ENCODE measurements around the gene FXYD4.
"Not testable (repeated sequence)": the region's sequence is repeated elsewhere in the genome, so short reads cannot be mapped to it uniquely, and the experiment has no call there.

Gene FXYD4

GRCh38 chr10:43336061-43336460, 35.4 kb upstream of the FXYD4 start:
- no peaks in the 10 kb centered on the region for H3K9me3 ChIP-seq (ENCODE audit: insufficient read depth, low read depth, low read length)
- no peak overlapping the region for H3K4me2 ChIP-seq (ENCODE audit: low read length)
- no peak overlapping the region for H4K12ac ChIP-seq (ENCODE audit: low read depth, low read length)
- no CpG with 5 or more reads among the region's 3 CpGs for WGBS (ENCODE audit: extremely low coverage, insufficient coverage, insufficient read length)
- no peak overlapping the region for H3K4ac ChIP-seq (ENCODE audit: low read depth, low read length)
- no peak overlapping the region for H4K8ac ChIP-seq (ENCODE audit: low read depth, low read length)
- no peak overlapping the region for H3K9ac ChIP-seq (ENCODE audit: low read length)
- H3K36me3 ChIP-seq (ENCODE audit: control insufficient read depth in 1 of 2, insufficient read depth in 2 of 2, low read length in 2 of 2) = no peaks in the 10 kb centered on the region
- H3K18ac ChIP-seq (ENCODE audit: low read length) = no peak overlapping the region
- peaks cover 5 to 7% of the 10 kb centered on the region in 2 experiments for H3K4me1 ChIP-seq (ENCODE audit: control insufficient read depth in 1 of 2, insufficient read depth in 2 of 2, low read length in 2 of 2)
- H3K14ac ChIP-seq (ENCODE audit: low read length) = no peak overlapping the region
- H2BK5ac ChIP-seq (ENCODE audit: low read depth, low read length, poor library complexity) = no peak overlapping the region
- H2BK120ac ChIP-seq (ENCODE audit: insufficient read depth, low read length, poor library complexity) = no peak overlapping the region
- H2AFZ ChIP-seq (ENCODE audit: insufficient read depth, low read length, poor library complexity) = no peak overlapping the region
- H3K79me1 ChIP-seq (ENCODE audit: low read length) = no peaks in the 10 kb centered on the region
- H2AK5ac ChIP-seq (ENCODE audit: low read length) = no peak overlapping the region
- no peaks in the 10 kb centered on the region for H3K27me3 ChIP-seq (ENCODE audit: insufficient read depth, low read length)
- H4K91ac ChIP-seq (ENCODE audit: low read depth, low read length) = no peak overlapping the region
- H3K4me3 ChIP-seq (ENCODE audit: low read depth, low read length) = no peak overlapping the region
- no peak for DNase-seq
- H3K27ac ChIP-seq (ENCODE audit: low read depth, low read length) = no peak overlapping the region
- no peak overlapping the region for H3K23ac ChIP-seq (ENCODE audit: low read length)
- no peak overlapping the region for H2BK12ac ChIP-seq (ENCODE audit: low read length)
- no peaks in the 10 kb centered on the region for H3K79me2 ChIP-seq (ENCODE audit: control insufficient read depth, insufficient read depth, low read length, poor library complexity)

DNA sequence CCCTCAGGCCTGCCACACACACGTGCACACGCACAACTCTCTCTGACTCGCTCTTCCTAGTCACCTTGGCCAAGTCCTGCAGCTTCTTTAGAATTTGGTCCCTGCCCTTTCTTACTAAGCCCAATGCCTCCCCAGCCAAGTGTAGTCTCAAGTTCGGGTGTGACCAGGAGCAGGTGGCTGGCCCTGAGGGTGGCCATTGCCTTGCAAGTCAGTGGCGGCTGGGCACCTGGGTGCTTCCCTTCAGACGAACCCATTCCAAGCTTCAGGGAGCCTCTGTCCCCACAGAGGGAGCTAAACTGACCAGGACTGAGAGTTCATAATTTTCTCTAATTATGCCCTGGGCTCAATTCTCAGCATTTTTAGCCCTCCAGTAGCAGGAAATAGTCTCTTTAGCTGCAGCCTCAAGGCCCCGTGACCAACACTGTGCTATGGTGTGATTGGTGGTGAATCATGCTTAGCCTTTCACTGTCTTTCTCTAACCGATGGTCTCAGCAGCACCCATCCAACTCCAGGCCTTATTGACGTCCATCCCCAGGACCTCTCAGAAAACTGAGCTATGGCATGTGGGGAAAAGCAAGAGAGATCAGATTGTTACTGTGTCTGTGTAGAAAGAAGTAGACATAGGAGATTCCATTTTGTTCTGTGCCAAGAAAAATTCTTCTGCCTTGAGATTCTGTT, 34.7 kb upstream of the FXYD4 start:
- Histone ChIP-seq H3K79me2 (ENCODE audit: control insufficient read depth, insufficient read depth, low read length, poor library complexity) (no peaks in the 10 kb centered on the region), H3K4me1 (ENCODE audit: control insufficient read depth in 1 of 2, insufficient read depth in 2 of 2, low read length in 2 of 2) (peaks cover 5 to 7% of the 10 kb centered on the region in 2 experiments), H4K8ac (ENCODE audit: low read depth, low read length) (no peak overlapping the region), H2AK5ac (ENCODE audit: low read length) (no peak overlapping the region), H3K4me2 (ENCODE audit: low read length) (no peak overlapping the region), H2BK5ac (ENCODE audit: low read depth, low read length, poor library complexity) (no peak overlapping the region), H3K4ac (ENCODE audit: low read depth, low read length) (no peak overlapping the region), H3K79me1 (ENCODE audit: low read length) (no peaks in the 10 kb centered on the region), H2AFZ (ENCODE audit: insufficient read depth, low read length, poor library complexity) (no peak overlapping the region), H4K12ac (ENCODE audit: low read depth, low read length) (no peak overlapping the region), H2BK12ac (ENCODE audit: low read length) (no peak overlapping the region), H3K36me3 (ENCODE audit: control insufficient read depth in 1 of 2, insufficient read depth in 2 of 2, low read length in 2 of 2) (no peaks in the 10 kb centered on the region), H3K14ac (ENCODE audit: low read length) (no peak overlapping the region), H2BK120ac (ENCODE audit: insufficient read depth, low read length, poor library complexity) (no peak overlapping the region), H3K4me3 (ENCODE audit: low read depth, low read length) (no peak overlapping the region), H3K23ac (ENCODE audit: low read length) (no peak overlapping the region), H4K91ac (ENCODE audit: low read depth, low read length) (no peak overlapping the region), H3K9me3 (ENCODE audit: insufficient read depth, low read depth, low read length) (no peaks in the 10 kb centered on the region), H3K27ac (ENCODE audit: low read depth, low read length) (no peak overlapping the region), H3K18ac (ENCODE audit: low read length) (no peak overlapping the region), H3K9ac (ENCODE audit: low read length) (no peak overlapping the region), H3K27me3 (ENCODE audit: insufficient read depth, low read length) (no peaks in the 10 kb centered on the region)
- DNase-seq = peak; percentile 45 to 64
- WGBS (ENCODE audit: extremely low coverage, insufficient coverage, insufficient read length) = no CpG with 5 or more reads among the region's 9 CpGs

DNA sequence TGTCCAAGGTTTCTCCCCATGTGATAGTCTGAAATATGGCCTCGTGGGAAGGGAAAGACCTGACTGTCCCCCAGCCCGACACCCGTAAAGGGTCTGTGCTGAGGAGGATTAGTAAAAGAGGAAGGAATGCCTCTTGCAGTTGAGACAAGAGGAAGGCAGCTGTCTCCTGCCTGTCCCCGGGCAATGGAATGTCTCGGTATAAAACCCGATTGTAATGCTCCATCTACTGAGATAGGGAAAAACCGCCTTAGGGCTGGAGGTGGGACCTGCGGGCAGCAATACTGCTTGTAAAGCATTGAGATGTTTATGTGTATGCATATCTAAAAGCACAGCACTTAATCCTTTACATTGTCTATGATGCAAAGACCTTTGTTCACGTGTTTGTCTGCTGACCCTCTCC, 33.9 kb upstream of the FXYD4 start:
- H3K23ac ChIP-seq (ENCODE audit: low read length); H3K27me3 ChIP-seq (ENCODE audit: insufficient read depth, low read length); H4K91ac ChIP-seq (ENCODE audit: low read depth, low read length); H3K9ac ChIP-seq (ENCODE audit: low read length); H3K4me2 ChIP-seq (ENCODE audit: low read length); H4K12ac ChIP-seq (ENCODE audit: low read depth, low read length); H2AFZ ChIP-seq (ENCODE audit: insufficient read depth, low read length, poor library complexity); H2AK5ac ChIP-seq (ENCODE audit: low read length); H2BK5ac ChIP-seq (ENCODE audit: low read depth, low read length, poor library complexity); H3K14ac ChIP-seq (ENCODE audit: low read length); H4K8ac ChIP-seq (ENCODE audit: low read depth, low read length); H3K4me1 ChIP-seq (ENCODE audit: control insufficient read depth in 1 of 2, insufficient read depth in 2 of 2, low read length in 2 of 2); H3K18ac ChIP-seq (ENCODE audit: low read length); H3K9me3 ChIP-seq (ENCODE audit: insufficient read depth, low read depth, low read length); H3K79me2 ChIP-seq (ENCODE audit: control insufficient read depth, insufficient read depth, low read length, poor library complexity); H3K79me1 ChIP-seq (ENCODE audit: low read length); H3K27ac ChIP-seq (ENCODE audit: low read depth, low read length); H2BK120ac ChIP-seq (ENCODE audit: insufficient read depth, low read length, poor library complexity); H2BK12ac ChIP-seq (ENCODE audit: low read length); H3K36me3 ChIP-seq (ENCODE audit: control insufficient read depth in 1 of 2, insufficient read depth in 2 of 2, low read length in 2 of 2); H3K4me3 ChIP-seq (ENCODE audit: low read depth, low read length); H3K4ac ChIP-seq (ENCODE audit: low read depth, low read length): not testable (repeated sequence)
- peak; percentile 91 to 92 for DNase-seq
- WGBS (ENCODE audit: extremely low coverage, insufficient coverage, insufficient read length) = no CpG with 5 or more reads among the region's 9 CpGs

GRCh38 chr10:43338117-43338516, 33.3 kb upstream of the FXYD4 start:
- H3K23ac ChIP-seq (ENCODE audit: low read length) = no peak overlapping the region
- H3K27me3 ChIP-seq (ENCODE audit: insufficient read depth, low read length) = no peaks in the 10 kb centered on the region
- no peaks in the 10 kb centered on the region for H3K79me2 ChIP-seq (ENCODE audit: control insufficient read depth, insufficient read depth, low read length, poor library complexity)
- H3K9ac ChIP-seq (ENCODE audit: low read length) = no peak overlapping the region
- no peak overlapping the region for H4K8ac ChIP-seq (ENCODE audit: low read depth, low read length)
- H2BK5ac ChIP-seq (ENCODE audit: low read depth, low read length, poor library complexity) = no peak overlapping the region
- no CpG with 5 or more reads among the region's 12 CpGs for WGBS (ENCODE audit: extremely low coverage, insufficient coverage, insufficient read length)
- no peak overlapping the region for H2AK5ac ChIP-seq (ENCODE audit: low read length)
- no peak overlapping the region for H3K4me2 ChIP-seq (ENCODE audit: low read length)
- DNase-seq = no peak
- H2BK12ac ChIP-seq (ENCODE audit: low read length) = peak overlapping the region; percentile 31
- no peak overlapping the region for H3K4me3 ChIP-seq (ENCODE audit: low read depth, low read length)
- no peak overlapping the region for H2AFZ ChIP-seq (ENCODE audit: insufficient read depth, low read length, poor library complexity)
- H3K4me1 ChIP-seq (ENCODE audit: control insufficient read depth in 1 of 2, insufficient read depth in 2 of 2, low read length in 2 of 2) = peaks cover 5 to 7% of the 10 kb centered on the region in 2 experiments
- H3K9me3 ChIP-seq (ENCODE audit: insufficient read depth, low read depth, low read length) = no peaks in the 10 kb centered on the region
- no peaks in the 10 kb centered on the region for H3K79me1 ChIP-seq (ENCODE audit: low read length)
- no peak overlapping the region for H4K12ac ChIP-seq (ENCODE audit: low read depth, low read length)
- H2BK120ac ChIP-seq (ENCODE audit: insufficient read depth, low read length, poor library complexity) = no peak overlapping the region
- H3K14ac ChIP-seq (ENCODE audit: low read length) = no peak overlapping the region
- no peak overlapping the region for H3K18ac ChIP-seq (ENCODE audit: low read length)
- no peak overlapping the region for H3K4ac ChIP-seq (ENCODE audit: low read depth, low read length)
- H3K36me3 ChIP-seq (ENCODE audit: control insufficient read depth in 1 of 2, insufficient read depth in 2 of 2, low read length in 2 of 2) = no peaks in the 10 kb centered on the region
- H3K27ac ChIP-seq (ENCODE audit: low read depth, low read length) = no peak overlapping the region
- H4K91ac ChIP-seq (ENCODE audit: low read depth, low read length) = no peak overlapping the region
